Endothelial cell of umbilical vein (primary cell): Measurements from ENCODE around the gene DNAJC6.

Experiments used
- CTCF ChIP-seq, 2 donors: IDR thresholded peaks; 1 replicate in 1 of 2; 2 replicates in 1 of 2; pipeline ENCODE4 v1.5.1; 2011; ENCODE audit warnings: low read length in 2 of 2, mild to moderate bottlenecking in 2 of 2, moderate library complexity in 2 of 2, control low read depth in 1 of 2, inconsistent platforms in 1 of 2, low read depth in 1 of 2; ENCODE audit not compliant: insufficient read depth in 1 of 2; ENCODE audit errors: extremely low read depth in 1 of 2
- EZH2 ChIP-seq: IDR thresholded peaks from 2 replicates; pipeline ENCODE4 v1.6.1; 2012; ENCODE audit warnings: borderline replicate concordance, low read depth, mild to moderate bottlenecking, moderate library complexity, low read length, inconsistent platforms; ENCODE audit not compliant: severe bottlenecking
- TF ChIP-seq, protein P1 (sequence below): IDR thresholded peaks from 2 replicates; pipeline ENCODE4 v1.6.1; 2011; ENCODE audit not compliant: insufficient read depth, insufficient read length

DNA sequence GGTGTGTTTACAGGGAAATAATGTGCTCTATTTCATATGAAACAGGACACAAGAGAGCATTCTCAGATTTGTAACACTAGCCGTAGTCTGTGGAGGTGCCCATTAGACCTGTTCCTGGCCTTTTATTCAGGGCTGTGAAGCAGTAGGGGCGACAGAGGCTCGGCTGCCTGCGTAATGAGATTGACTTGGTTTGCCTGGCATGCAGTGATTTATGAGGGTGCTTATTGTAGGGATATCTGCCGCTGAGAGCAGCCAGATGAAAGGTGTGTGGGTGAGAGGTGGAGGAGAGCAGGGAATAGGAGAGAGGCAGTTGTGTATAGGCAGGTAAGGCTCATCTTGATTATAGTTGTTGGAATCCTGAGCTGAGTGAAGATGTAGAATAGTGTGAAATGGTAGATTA lies 51.3 kb downstream of the DNAJC6 start:
- TF ChIP-seq CTCF (IDR thresholded peaks at IDR 0.05; ENCODE audit: extremely low read depth in 1 of 2, insufficient read depth in 1 of 2, low read depth in 1 of 2, low read length in 2 of 2), result no peak
- TF ChIP-seq, protein P1, sequence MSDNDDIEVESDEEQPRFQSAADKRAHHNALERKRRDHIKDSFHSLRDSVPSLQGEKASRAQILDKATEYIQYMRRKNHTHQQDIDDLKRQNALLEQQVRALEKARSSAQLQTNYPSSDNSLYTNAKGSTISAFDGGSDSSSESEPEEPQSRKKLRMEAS, result no peak
- no peak for TF ChIP-seq EZH2
